CD4-positive, alpha-beta T cell treated with Interleukin-15 for 1 hour (primary cell): ENCODE results near the gene CAPN9.
"Not testable (repeated sequence)": the region's sequence is repeated elsewhere in the genome, so short reads cannot be mapped to it uniquely, and the experiment has no call there.

Experiments
- DNase-seq: peaks from one replicate; pipeline ENCODE4 v3.0.0-alpha.2; 2020

CAPN9 gene

GRCh38 chr1:230826166-230826875 lies 79.1 kb downstream of the CAPN9 start:
- DNase-seq, result no peak

GRCh38 chr1:230827081-230827681 lies 80.0 kb downstream of the CAPN9 start:
- no peak for DNase-seq

- DNase-seq, result no peak
These were observed 80.6 kb downstream of the CAPN9 start for GRCh38 chr1:230827801-230828200.

GRCh38 chr1:230828421-230828820 lies 81.2 kb downstream of the CAPN9 start:
- no peak for DNase-seq

GRCh38 chr1:230831771-230832170 lies 84.6 kb downstream of the CAPN9 start:
- no peak for DNase-seq

- no peak for DNase-seq
These were observed 85.3 kb downstream of the CAPN9 start for GRCh38 chr1:230832476-230832875.

GRCh38 chr1:230833511-230833910 lies 86.3 kb downstream of the CAPN9 start:
- DNase-seq, result no peak

GRCh38 chr1:230834292-230834691 lies 87.1 kb downstream of the CAPN9 start:
- no peak for DNase-seq

- no peak for DNase-seq
These were observed 89.2 kb downstream of the CAPN9 start for GRCh38 chr1:230836347-230836746.

GRCh38 chr1:230836793-230837192 lies 89.6 kb downstream of the CAPN9 start:
- DNase-seq, result no peak

GRCh38 chr1:230839173-230839572 lies 92.0 kb downstream of the CAPN9 start:
- DNase-seq, result no peak

GRCh38 chr1:230842801-230843200 lies 95.6 kb downstream of the CAPN9 start:
- no peak for DNase-seq

GRCh38 chr1:230843503-230844309 lies 96.5 kb downstream of the CAPN9 start:
- no peak for DNase-seq

- no peak for DNase-seq
These were observed 97.4 kb downstream of the CAPN9 start for GRCh38 chr1:230844561-230844960.

- not testable (repeated sequence) for DNase-seq
These were observed 98.0 kb downstream of the CAPN9 start for GRCh38 chr1:230845184-230845583.

- DNase-seq, result no peak
These were observed 101.0 kb downstream of the CAPN9 start for GRCh38 chr1:230848235-230848634.

- DNase-seq, result no peak
These were observed 102.5 kb downstream of the CAPN9 start for GRCh38 chr1:230849451-230850224.

GRCh38 chr1:230850547-230850946 lies 103.4 kb downstream of the CAPN9 start:
- DNase-seq, result no peak

- DNase-seq, result no peak
These were observed 104.1 kb downstream of the CAPN9 start for GRCh38 chr1:230851291-230851691.
